ENCODE results near the gene PRDM15.
A peak's percentile ranks its signal among the peaks of the same experiment; 100 is the strongest.

PRDM15 gene

GRCh38 chr21:41879190-41879998 is at the start of gene PRDM15:
TSS of gene PRDM15 (minus strand) at chr21:41879344. CDS start at chr21:41860363, 18,981 bp downstream.
- in situ Hi-C loops (cut with HindIII; ENCODE audit: low pct_unique_long_range_greater_than_20kb, low sequenced_read_pairs): no loop called here
- DNase-seq (ENCODE audit: low read depth in 1 of 2, low spot score in 1 of 2): peak; percentile 86 to 87
- no peak for TF ChIP-seq JUND (IDR thresholded peaks at IDR 0.05; ENCODE audit: low read depth)

GRCh38 chr21:41928621-41929220 is 49.6 kb upstream of the PRDM15 start:
- in situ Hi-C loops (cut with HindIII; ENCODE audit: low pct_unique_long_range_greater_than_20kb, low sequenced_read_pairs): no loop called here
- no peak for DNase-seq (ENCODE audit: low read depth in 1 of 2, low spot score in 1 of 2)
- TF ChIP-seq JUND (IDR thresholded peaks at IDR 0.05; ENCODE audit: low read depth): no peak

- no peak for TF ChIP-seq JUND (IDR thresholded peaks at IDR 0.05; ENCODE audit: low read depth)
- in situ Hi-C loops (cut with HindIII; ENCODE audit: low pct_unique_long_range_greater_than_20kb, low sequenced_read_pairs): no loop called here
- DNase-seq (ENCODE audit: low read depth in 1 of 2, low spot score in 1 of 2): no peak
Observed at GRCh38 chr21:41927727-41928409, 48.7 kb upstream of the PRDM15 start.

GRCh38 chr21:41926807-41927171 is 47.6 kb upstream of the PRDM15 start:
- in situ Hi-C loops (cut with HindIII; ENCODE audit: low pct_unique_long_range_greater_than_20kb, low sequenced_read_pairs): no loop called here
- no peak for DNase-seq (ENCODE audit: low read depth in 1 of 2, low spot score in 1 of 2)
- TF ChIP-seq JUND (IDR thresholded peaks at IDR 0.05; ENCODE audit: low read depth): no peak

GRCh38 chr21:41926117-41926806 is 47.1 kb upstream of the PRDM15 start:
- TF ChIP-seq JUND (IDR thresholded peaks at IDR 0.05; ENCODE audit: low read depth): no peak
- in situ Hi-C loops (cut with HindIII; ENCODE audit: low pct_unique_long_range_greater_than_20kb, low sequenced_read_pairs): no loop called here
- DNase-seq (ENCODE audit: low read depth in 1 of 2, low spot score in 1 of 2): peak; percentile 41 to 60

DNA sequence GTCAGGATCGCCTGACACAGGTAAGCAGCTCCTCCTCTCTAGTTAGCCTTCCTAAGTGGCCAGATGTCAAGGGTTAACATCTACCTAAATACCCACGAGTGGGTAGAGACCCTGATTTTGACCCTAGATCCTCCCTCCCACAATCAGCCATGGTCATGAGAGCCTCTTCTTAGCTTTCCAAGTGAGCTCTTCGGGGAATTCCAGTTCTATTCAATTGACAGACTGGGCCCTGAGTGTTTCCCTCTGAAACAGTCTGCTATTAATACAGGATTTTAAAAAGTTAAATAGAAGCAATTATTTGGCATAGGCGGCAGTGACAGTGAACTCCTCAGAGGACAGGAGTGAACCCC is 46.6 kb upstream of the PRDM15 start:
- DNase-seq (ENCODE audit: low read depth in 1 of 2, low spot score in 1 of 2): no peak
- TF ChIP-seq JUND (IDR thresholded peaks at IDR 0.05; ENCODE audit: low read depth): no peak
- in situ Hi-C loops (cut with HindIII; ENCODE audit: low pct_unique_long_range_greater_than_20kb, low sequenced_read_pairs): no loop called here

GRCh38 chr21:41924368-41924754 is 45.2 kb upstream of the PRDM15 start:
- no peak for DNase-seq (ENCODE audit: low read depth in 1 of 2, low spot score in 1 of 2)
- no peak for TF ChIP-seq JUND (IDR thresholded peaks at IDR 0.05; ENCODE audit: low read depth)
- in situ Hi-C loops (cut with HindIII; ENCODE audit: low pct_unique_long_range_greater_than_20kb, low sequenced_read_pairs): no loop called here

GRCh38 chr21:41923631-41924367 is 44.7 kb upstream of the PRDM15 start:
- DNase-seq (ENCODE audit: low read depth in 1 of 2, low spot score in 1 of 2): no peak
- in situ Hi-C loops (cut with HindIII; ENCODE audit: low pct_unique_long_range_greater_than_20kb, low sequenced_read_pairs): no loop called here
- TF ChIP-seq JUND (IDR thresholded peaks at IDR 0.05; ENCODE audit: low read depth): no peak

DNA sequence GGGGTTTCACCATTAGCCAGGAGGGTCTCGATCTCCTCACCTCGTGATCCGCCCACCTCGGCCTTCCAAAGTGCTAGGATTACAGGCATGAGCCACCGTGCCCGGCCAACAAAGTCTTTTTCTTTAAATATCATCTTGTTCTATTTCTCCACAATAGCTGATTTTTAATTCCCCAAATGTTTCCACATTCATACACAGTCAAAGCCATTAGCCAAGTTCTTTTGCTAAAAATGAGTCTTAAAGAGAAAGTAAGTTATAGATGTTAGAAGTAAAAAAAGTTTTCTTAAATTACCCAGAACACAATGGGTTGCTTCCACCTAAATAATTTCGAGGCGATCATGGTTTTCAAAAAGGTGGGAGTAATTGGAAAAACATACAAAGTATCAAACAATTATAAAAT is 44.0 kb upstream of the PRDM15 start:
- TF ChIP-seq JUND (IDR thresholded peaks at IDR 0.05; ENCODE audit: low read depth): no peak
- in situ Hi-C loops (cut with HindIII; ENCODE audit: low pct_unique_long_range_greater_than_20kb, low sequenced_read_pairs): no loop called here
- no peak for DNase-seq (ENCODE audit: low read depth in 1 of 2, low spot score in 1 of 2)

GRCh38 chr21:41921021-41921420 is 41.9 kb upstream of the PRDM15 start:
- in situ Hi-C loops (cut with HindIII; ENCODE audit: low pct_unique_long_range_greater_than_20kb, low sequenced_read_pairs): no loop called here
- TF ChIP-seq JUND (IDR thresholded peaks at IDR 0.05; ENCODE audit: low read depth): no peak
- no peak for DNase-seq (ENCODE audit: low read depth in 1 of 2, low spot score in 1 of 2)

DNA sequence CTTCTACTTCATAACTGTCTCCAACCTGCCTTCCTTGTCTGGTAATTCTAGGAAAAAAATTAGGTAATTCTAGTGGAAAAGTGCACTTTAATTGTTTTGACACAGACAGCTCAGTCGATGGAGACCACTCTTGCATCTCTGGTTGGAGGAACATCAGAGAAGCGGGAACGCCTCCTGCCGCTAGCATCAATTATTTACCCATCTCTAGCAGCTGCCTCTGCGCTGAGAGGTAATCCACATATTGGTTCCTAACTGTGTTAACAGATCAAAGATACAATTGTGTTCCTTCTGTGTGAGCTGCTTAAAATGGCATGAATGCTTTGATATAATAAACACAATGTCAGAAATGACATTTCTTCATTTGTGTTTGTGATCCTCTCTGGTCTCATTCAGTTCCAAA is 41.3 kb upstream of the PRDM15 start:
- no peak for DNase-seq (ENCODE audit: low read depth in 1 of 2, low spot score in 1 of 2)
- TF ChIP-seq JUND (IDR thresholded peaks at IDR 0.05; ENCODE audit: low read depth): no peak
- in situ Hi-C loops (cut with HindIII; ENCODE audit: low pct_unique_long_range_greater_than_20kb, low sequenced_read_pairs): no loop called here
